HG02610 (cell line): ENCODE measurements around the gene SENP1.
"Not testable (repeated sequence)": the region's sequence is repeated elsewhere in the genome, so short reads cannot be mapped to it uniquely, and the experiment has no call there.

Source experiments
- ATAC-seq: cut with Tn5 transposase; IDR thresholded peaks from one replicate; pipeline ENCODE4 v1.9.1; 2021; ENCODE audit warnings: mild to moderate bottlenecking, moderate library complexity; ENCODE audit not compliant: unreplicated experiment

The SENP1 gene

GRCh38 chr12:48115957-48116356 is 10.1 kb upstream of the SENP1 start:
- no peak for ATAC-seq

DNA sequence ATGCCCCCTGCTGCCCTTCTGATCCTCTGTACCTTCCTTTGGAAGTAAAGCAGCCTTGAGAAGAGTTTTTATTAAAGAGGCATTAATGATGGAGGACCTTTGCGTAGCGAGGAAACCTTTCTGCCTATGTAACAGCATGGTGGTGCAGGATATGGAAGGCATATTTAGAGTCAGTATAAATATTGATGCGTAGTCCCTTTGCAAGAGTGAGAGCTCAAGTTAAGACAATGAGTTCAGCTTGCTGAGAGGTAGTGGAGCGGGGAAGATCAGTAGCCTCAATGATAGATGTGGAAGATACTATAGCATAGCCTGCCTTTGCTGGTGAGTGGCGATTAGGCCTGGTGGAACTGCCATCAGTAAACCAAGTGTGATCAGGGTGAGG is 5.4 kb upstream of the SENP1 start:
- ATAC-seq, result not testable (repeated sequence)

GRCh38 chr12:48110691-48111311 is 4.9 kb upstream of the SENP1 start:
- ATAC-seq, result no peak

- no peak for ATAC-seq
Observed at GRCh38 chr12:48109424-48109823, 3.5 kb upstream of the SENP1 start.

DNA sequence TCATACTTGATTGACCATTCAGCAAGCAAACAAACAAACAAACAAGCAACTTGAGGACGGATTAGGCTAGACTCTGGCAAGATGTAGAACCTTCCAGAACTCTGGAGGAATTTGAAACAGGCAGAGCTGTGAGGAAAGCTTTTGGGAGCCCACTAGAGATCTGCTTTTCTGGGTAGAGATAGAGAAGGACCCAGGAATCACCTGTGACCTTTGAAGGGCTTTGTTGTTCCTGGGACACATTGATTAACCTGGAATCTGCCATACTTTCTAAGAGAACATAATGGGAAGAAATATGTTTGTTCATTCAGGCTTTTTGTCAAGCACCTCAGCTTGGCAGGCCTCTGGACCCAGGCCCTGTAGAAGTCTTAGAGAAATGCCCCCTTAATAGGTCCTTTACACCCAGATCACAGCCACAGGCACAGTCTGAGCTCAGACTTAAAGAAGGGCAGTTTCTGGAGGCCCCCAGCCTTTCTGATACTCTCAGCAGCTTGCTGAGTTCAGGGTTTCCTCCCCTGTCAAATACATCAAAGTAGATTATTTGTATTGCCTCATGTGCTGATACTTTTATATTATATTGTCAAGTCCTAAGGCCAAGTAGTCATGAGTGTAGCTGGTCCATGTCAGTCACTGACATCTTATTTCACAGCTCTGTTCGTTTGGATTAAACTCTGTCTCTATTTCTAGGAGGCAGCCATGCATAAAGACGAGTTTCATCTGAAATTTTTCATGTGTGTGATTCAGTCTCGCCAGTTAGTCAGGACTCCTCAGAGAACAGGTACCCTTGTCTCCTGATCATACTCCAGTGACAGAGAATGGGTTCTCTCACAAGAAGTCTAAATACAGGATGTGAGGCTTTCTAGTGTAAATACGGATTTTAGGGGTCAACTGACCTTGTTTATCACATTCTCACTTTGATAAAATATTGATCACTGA is 1.1 kb upstream of the SENP1 start:
- no peak for ATAC-seq

GRCh38 chr12:48105321-48105866 is 485 bp downstream of the SENP1 start:
- peak; percentile 45 for ATAC-seq

- ATAC-seq, result no peak
Observed at GRCh38 chr12:48104531-48104930, 1.3 kb downstream of the SENP1 start.

- ATAC-seq, result no peak
Observed at GRCh38 chr12:48092611-48093010, 13.3 kb downstream of the SENP1 start.

GRCh38 chr12:48086327-48086726 is 19.6 kb downstream of the SENP1 start:
- no peak for ATAC-seq

- no peak for ATAC-seq
Observed at GRCh38 chr12:48084841-48085460, 20.9 kb downstream of the SENP1 start.

DNA sequence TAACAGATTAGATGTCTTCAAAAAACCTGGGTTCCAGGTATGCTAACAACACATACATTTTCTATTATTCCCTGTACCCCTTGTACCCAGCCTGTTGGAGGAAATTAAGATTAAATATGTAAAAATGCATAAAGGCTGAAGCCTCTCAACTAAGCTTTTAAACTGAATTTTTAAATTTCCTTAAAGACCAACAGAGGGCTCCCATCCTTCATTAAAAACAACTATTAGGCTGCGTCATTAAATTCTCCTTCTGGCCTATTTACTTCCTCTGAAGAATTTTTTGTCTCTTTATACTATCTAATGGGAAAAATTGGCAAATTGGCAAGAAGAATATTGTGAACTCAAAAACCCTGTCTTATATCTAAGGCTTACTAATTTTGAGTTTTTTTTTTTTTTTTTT is 21.8 kb downstream of the SENP1 start:
- no peak for ATAC-seq

- no peak for ATAC-seq
Observed at GRCh38 chr12:48080821-48081220, 25.1 kb downstream of the SENP1 start.

GRCh38 chr12:48080285-48080684 is 25.6 kb downstream of the SENP1 start:
- ATAC-seq, result no peak

DNA sequence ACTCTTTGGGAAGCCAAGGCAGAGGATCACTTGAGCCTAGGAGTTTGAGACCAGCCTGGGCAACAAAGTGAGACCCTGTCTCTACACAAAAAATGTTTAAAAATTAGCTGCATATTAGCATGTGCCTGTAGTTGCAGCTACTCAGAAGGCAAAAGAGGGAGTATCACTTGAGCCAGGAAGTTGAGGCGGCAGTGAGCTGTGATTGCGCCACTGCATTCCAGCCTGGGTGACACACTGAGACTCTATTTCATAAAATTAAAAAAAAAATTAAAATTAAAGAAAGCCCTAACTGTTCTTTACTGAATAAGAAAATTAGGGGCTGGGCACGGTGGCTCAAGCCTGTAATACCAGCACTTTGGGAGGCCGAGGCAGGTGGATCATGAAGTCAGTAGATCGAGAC is 27.0 kb downstream of the SENP1 start:
- no peak for ATAC-seq

GRCh38 chr12:48077111-48077510 is 28.8 kb downstream of the SENP1 start:
- ATAC-seq, result no peak

- ATAC-seq, result no peak
Observed at GRCh38 chr12:48075832-48076231, 30.0 kb downstream of the SENP1 start.

GRCh38 chr12:48074266-48074665 is 31.6 kb downstream of the SENP1 start:
- no peak for ATAC-seq

DNA sequence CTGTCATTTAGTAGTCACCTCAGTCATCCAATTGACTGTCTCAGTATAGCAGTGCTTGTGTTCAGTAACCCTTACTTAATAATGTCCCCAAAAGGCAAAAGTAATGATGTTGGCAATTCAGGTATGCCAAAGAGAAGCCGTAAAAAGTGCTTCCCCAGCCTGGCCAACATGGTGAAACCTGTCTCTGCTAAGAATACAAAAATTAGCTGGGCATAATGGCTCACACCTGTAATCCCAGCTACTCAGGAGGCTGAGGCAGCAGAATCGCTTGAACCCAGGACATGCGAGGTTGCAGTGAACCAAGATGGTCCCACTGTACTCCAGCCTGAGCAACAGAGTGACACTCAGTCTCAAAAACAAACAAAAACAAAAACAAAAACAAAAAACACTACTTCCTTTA is 33.6 kb downstream of the SENP1 start:
- no peak for ATAC-seq

GRCh38 chr12:48071808-48072207 is 34.1 kb downstream of the SENP1 start:
- no peak for ATAC-seq

DNA sequence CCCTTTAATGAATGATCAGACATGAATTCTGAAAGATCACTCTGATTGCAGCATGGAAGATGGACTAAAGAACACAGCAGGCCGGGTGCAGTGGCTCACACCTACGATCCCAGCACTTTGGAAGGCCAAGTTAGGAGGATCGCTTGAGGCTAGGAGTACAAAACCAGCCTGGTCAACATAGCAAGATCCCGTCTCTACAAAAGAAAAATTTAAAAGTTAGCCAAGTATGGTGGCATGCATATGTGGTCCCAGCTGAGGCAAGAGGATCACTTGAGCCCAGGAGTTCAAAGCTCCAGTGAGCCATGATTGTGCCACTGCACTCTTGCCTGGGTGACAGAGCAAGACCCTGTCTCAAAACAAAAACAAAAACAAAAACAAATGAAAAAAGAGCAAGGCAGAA is 35.1 kb downstream of the SENP1 start:
- ATAC-seq, result no peak

GRCh38 chr12:48070033-48070432 is 35.8 kb downstream of the SENP1 start:
- no peak for ATAC-seq

DNA sequence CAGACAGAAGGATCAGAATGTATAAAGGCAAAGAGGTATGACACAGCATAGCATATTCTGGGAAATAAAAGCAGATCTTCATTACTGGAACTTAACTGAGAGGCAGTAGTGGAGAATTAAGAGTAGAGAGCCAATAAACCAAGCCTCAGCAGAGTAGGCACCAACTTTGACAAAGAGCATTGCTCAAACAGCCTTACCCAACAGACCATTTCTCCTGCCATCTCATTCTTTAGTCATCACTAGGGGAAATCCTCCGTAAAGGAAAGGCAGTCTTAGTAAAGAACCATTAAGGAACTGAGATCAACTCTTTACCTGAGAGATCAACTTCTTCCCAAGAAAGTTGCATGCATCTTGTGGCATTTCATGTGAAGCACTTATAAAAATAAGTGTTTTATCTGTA is 36.6 kb downstream of the SENP1 start:
- ATAC-seq, result no peak
